Endothelial cell (in vitro differentiated cells): Measurements from ENCODE around the gene LETM1. TPM values are rescaled to one million over a fixed set of nuclear protein-coding genes. Genes with fewer than 3 reads are reported as not detected.

ENCODE experiments used
- DNase-seq: peaks from one replicate; pipeline ENCODE4 v3.0.0; 2021; ENCODE audit warnings: low spot score
- H3K27ac Mint-ChIP-seq: one replicate; pipeline ENCODE4 v1.8.0; 2021; ENCODE audit warnings: mixed read lengths, inconsistent platforms; ENCODE audit not compliant: unreplicated experiment
- H3K27me3 Mint-ChIP-seq: one replicate; pipeline ENCODE4 v1.8.0; 2021; ENCODE audit warnings: mild to moderate bottlenecking, moderate library complexity, mixed read lengths, inconsistent platforms; ENCODE audit not compliant: unreplicated experiment
- H3K36me3 Mint-ChIP-seq: one replicate; pipeline ENCODE4 v1.8.0; 2021; ENCODE audit warnings: mild to moderate bottlenecking, low read depth, mixed read lengths, inconsistent platforms; ENCODE audit not compliant: unreplicated experiment
- H3K4me1 Mint-ChIP-seq: one replicate; pipeline ENCODE4 v1.8.0; 2021; ENCODE audit warnings: mild to moderate bottlenecking, mixed read lengths, inconsistent platforms; ENCODE audit not compliant: unreplicated experiment
- H3K4me3 Mint-ChIP-seq: one replicate; pipeline ENCODE4 v1.8.0; 2021; ENCODE audit warnings: mild to moderate bottlenecking, mixed read lengths, inconsistent platforms; ENCODE audit not compliant: unreplicated experiment
- H3K9me3 Mint-ChIP-seq: one replicate; pipeline ENCODE4 v1.8.0; 2021; ENCODE audit warnings: mixed read lengths, inconsistent platforms; ENCODE audit not compliant: unreplicated experiment
- total RNA-seq: library from RNA; stranded (reverse); fragmentation: NEBNext Ultra II Directional; extraction: Animal tissue kit (Norgen Biotek cat#: 25700); gene quantifications from one replicate; pipeline ENCODE4 v1.2.1, GENCODE V29; 2021; ENCODE audit not compliant: unreplicated experiment
- TF ChIP-seq, protein P1 (sequence below): fragments of 200-600 bp; sonication (generic); IDR thresholded peaks from one replicate; pipeline ENCODE4 v1.5.0; 2021; ENCODE audit warnings: antibody characterized with exemption; ENCODE audit not compliant: unreplicated experiment

The LETM1 gene
- total RNA-seq, 1 donor from 2014 or later, result 37.1 TPM

DNA sequence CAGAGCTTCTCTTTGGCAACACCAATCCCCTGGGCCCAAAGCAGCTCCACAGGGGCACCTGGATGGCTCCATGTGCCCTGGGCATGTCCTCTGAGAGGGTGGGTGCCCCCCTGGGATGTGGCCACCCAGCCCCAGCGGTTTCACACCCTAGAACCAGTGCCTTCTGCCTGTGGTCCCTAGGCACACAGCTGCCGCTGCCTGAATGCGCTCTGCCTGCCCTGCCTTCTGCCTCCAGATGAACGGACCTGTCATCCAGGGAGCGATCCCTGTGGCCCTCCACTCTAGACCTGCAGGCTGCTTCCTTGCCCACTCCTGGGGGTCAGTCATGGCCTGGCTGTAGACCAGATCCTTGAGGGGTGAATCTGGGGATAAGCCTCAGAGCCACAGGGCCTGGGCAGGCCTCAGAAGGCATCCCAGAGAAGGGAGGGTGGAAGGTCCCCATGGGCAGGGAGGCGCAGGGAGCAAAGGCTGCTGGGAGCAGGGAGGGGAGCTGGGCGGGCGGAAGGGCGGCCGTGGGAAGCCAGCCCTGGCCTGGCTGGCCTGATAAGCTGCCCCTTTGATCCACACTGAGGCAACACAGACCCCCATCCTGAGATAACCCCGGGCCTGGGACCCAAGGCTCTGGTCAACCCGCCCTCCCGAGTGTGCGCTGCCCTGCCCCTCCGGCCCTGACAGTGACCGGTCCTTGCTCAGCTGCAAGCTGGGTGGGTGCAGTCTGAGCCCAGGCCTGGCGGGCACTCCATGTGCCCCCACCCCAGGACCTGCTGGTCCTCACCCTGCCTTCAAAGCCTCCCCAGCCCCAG is 71.0 kb downstream of the LETM1 start:
- Mint-ChIP-seq H3K4me3 (no peak overlapping the region), H3K4me1 (no peaks in the 10 kb centered on the region), H3K27me3 (peaks cover 5% of the 10 kb centered on the region), H3K36me3 (no peaks in the 10 kb centered on the region), H3K27ac (no peak overlapping the region), H3K9me3 (no peaks in the 10 kb centered on the region)
- no peak for DNase-seq
- TF ChIP-seq, protein P1, sequence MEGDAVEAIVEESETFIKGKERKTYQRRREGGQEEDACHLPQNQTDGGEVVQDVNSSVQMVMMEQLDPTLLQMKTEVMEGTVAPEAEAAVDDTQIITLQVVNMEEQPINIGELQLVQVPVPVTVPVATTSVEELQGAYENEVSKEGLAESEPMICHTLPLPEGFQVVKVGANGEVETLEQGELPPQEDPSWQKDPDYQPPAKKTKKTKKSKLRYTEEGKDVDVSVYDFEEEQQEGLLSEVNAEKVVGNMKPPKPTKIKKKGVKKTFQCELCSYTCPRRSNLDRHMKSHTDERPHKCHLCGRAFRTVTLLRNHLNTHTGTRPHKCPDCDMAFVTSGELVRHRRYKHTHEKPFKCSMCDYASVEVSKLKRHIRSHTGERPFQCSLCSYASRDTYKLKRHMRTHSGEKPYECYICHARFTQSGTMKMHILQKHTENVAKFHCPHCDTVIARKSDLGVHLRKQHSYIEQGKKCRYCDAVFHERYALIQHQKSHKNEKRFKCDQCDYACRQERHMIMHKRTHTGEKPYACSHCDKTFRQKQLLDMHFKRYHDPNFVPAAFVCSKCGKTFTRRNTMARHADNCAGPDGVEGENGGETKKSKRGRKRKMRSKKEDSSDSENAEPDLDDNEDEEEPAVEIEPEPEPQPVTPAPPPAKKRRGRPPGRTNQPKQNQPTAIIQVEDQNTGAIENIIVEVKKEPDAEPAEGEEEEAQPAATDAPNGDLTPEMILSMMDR, result no peak

- TF ChIP-seq, protein P1, result no peak
- peaks cover 5% of the 10 kb centered on the region for H3K27me3 Mint-ChIP-seq
- no peaks in the 10 kb centered on the region for H3K9me3 Mint-ChIP-seq
- no peak overlapping the region for H3K4me3 Mint-ChIP-seq
- DNase-seq, result no peak
- H3K36me3 Mint-ChIP-seq, result no peaks in the 10 kb centered on the region
- H3K4me1 Mint-ChIP-seq, result no peaks in the 10 kb centered on the region
- H3K27ac Mint-ChIP-seq, result no peak overlapping the region
Measured at GRCh38 chr4:1784395-1784788, 71.6 kb downstream of the LETM1 start.

GRCh38 chr4:1783970-1784369 is 72.0 kb downstream of the LETM1 start:
- H3K4me1 Mint-ChIP-seq, result no peaks in the 10 kb centered on the region

GRCh38 chr4:1783015-1783414 is 72.9 kb downstream of the LETM1 start:
- no peaks in the 10 kb centered on the region for H3K9me3 Mint-ChIP-seq
- TF ChIP-seq, protein P1, result no peak
- H3K27ac Mint-ChIP-seq, result no peak overlapping the region
- H3K4me1 Mint-ChIP-seq, result no peaks in the 10 kb centered on the region
- DNase-seq, result no peak
- H3K36me3 Mint-ChIP-seq, result no peaks in the 10 kb centered on the region
- no peak overlapping the region for H3K4me3 Mint-ChIP-seq
- H3K27me3 Mint-ChIP-seq, result peaks cover 5% of the 10 kb centered on the region

More at GRCh38 chr4:1783970-1784369, 72.0 kb downstream of the LETM1 start:
- Mint-ChIP-seq H3K27me3 (peaks cover 5% of the 10 kb centered on the region), H3K36me3 (no peaks in the 10 kb centered on the region), H3K4me3 (no peak overlapping the region), H3K9me3 (no peaks in the 10 kb centered on the region), H3K27ac (no peak overlapping the region)
- no peak for DNase-seq
- TF ChIP-seq, protein P1, result no peak

GRCh38 chr4:1780435-1780834 is 75.5 kb downstream of the LETM1 start:
- peaks cover 6% of the 10 kb centered on the region for H3K27me3 Mint-ChIP-seq
- H3K4me3 Mint-ChIP-seq, result no peak overlapping the region
- no peak overlapping the region for H3K27ac Mint-ChIP-seq
- H3K4me1 Mint-ChIP-seq, result no peaks in the 10 kb centered on the region
- no peaks in the 10 kb centered on the region for H3K9me3 Mint-ChIP-seq
- no peaks in the 10 kb centered on the region for H3K36me3 Mint-ChIP-seq
- TF ChIP-seq, protein P1, result no peak
- no peak for DNase-seq
